Fibroblast of mammary gland (primary cell): ENCODE results near the gene ABCA6.

ENCODE experiments used
- DNase-seq: peaks from one replicate; pipeline ENCODE4 v3.0.0-alpha.2; 2010; ENCODE audit warnings: low read depth
- H3K4me3 ChIP-seq: 2 replicates; pipeline ENCODE4 v1.5.1; 2011; ENCODE audit warnings: low read depth, mild to moderate bottlenecking, low read length, moderate library complexity; ENCODE audit not compliant: control insufficient read depth
- CTCF ChIP-seq: conservative IDR thresholded peaks from 2 replicates; pipeline ENCODE4 v1.5.1; 2011; ENCODE audit warnings: low read depth, low read length, inconsistent platforms; ENCODE audit not compliant: control insufficient read depth, insufficient read depth

Gene ABCA6

GRCh38 chr17:69066482-69066881, 75.2 kb downstream of the ABCA6 start:
- DNase-seq: no peak
- H3K4me3 ChIP-seq: no peak overlapping the region
- TF ChIP-seq CTCF: no peak

- no peak overlapping the region for H3K4me3 ChIP-seq
- DNase-seq: no peak
- no peak for TF ChIP-seq CTCF
Measured at GRCh38 chr17:69065113-69065512, 76.6 kb downstream of the ABCA6 start.

GRCh38 chr17:69064476-69064875, 77.2 kb downstream of the ABCA6 start:
- TF ChIP-seq CTCF: no peak
- DNase-seq: no peak
- H3K4me3 ChIP-seq: no peak overlapping the region

GRCh38 chr17:69064001-69064400, 77.7 kb downstream of the ABCA6 start:
- H3K4me3 ChIP-seq: no peak overlapping the region
- TF ChIP-seq CTCF: no peak
- DNase-seq: no peak

GRCh38 chr17:69062860-69063581, 78.7 kb downstream of the ABCA6 start:
- H3K4me3 ChIP-seq: no peak overlapping the region
- TF ChIP-seq CTCF: no peak
- DNase-seq: no peak

- no peak overlapping the region for H3K4me3 ChIP-seq
- peak; percentile 48 for DNase-seq
- no peak for TF ChIP-seq CTCF
Measured at GRCh38 chr17:69061721-69062556, 79.8 kb downstream of the ABCA6 start.
